ENCODE measurements around the gene DNAJC16.

The DNAJC16 gene

DNA sequence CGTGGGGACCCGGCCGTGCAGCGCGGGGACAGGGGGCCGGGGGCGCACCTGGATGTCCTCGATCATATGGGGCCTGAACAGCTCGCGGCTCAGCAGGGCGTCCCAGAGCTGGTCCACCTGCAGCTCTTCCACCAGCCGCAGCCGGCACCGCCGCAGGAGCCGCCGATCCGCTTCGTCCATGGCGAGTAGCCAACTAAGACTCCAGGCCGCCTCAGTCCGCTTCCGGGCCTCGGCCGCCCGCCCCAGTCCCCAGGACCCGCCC is 2.7 kb upstream of the DNAJC16 start, which contains the start of gene CASP9 (continued):
- TF ChIP-seq, protein P1, sequence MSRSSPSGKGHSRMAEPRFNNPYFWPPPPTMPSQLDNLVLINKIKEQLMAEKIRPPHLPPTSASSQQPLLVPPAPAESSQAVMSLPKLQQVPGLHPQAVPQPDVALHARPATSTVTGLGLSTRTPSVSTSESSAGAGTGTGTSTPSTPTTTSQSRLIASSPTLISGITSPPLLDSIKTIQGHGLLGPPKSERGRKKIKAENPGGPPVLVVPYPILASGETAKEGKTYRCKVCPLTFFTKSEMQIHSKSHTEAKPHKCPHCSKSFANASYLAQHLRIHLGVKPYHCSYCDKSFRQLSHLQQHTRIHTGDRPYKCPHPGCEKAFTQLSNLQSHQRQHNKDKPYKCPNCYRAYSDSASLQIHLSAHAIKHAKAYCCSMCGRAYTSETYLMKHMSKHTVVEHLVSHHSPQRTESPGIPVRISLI (tag by site-specific recombination; IDR thresholded peaks at IDR 0.05), result no peak
- TF ChIP-seq, protein P2, sequence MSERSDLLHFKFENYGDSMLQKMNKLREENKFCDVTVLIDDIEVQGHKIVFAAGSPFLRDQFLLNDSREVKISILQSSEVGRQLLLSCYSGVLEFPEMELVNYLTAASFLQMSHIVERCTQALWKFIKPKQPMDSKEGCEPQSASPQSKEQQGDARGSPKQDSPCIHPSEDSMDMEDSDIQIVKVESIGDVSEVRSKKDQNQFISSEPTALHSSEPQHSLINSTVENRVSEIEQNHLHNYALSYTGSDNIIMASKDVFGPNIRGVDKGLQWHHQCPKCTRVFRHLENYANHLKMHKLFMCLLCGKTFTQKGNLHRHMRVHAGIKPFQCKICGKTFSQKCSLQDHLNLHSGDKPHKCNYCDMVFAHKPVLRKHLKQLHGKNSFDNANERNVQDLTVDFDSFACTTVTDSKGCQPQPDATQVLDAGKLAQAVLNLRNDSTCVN (tag by site-specific recombination; optimal IDR thresholded peaks at IDR 0.05), result peak; percentile 42
- TF ChIP-seq ZNF600 (tag by site-specific recombination; IDR thresholded peaks at IDR 0.05), result peak; percentile 14; the same call in 1 of the 2 replicates
- peak; percentile 87 for TF ChIP-seq ZNF335 (tag by site-specific recombination; conservative IDR thresholded peaks at IDR 0.05)
- no peak for TF ChIP-seq ZNF629 (tag by site-specific recombination; IDR thresholded peaks at IDR 0.05)
- no peak for TF ChIP-seq GFI1B (tag by site-specific recombination; IDR thresholded peaks at IDR 0.05)
- TF ChIP-seq ZNF184 (tag by site-specific recombination; IDR thresholded peaks at IDR 0.05), result no peak
- 0 out of 2 replicates have a peak, but pooled peaks have one; percentile 3 for TF ChIP-seq SP2 (tag by site-specific recombination; IDR thresholded peaks at IDR 0.05)
- no peak for TF ChIP-seq ZNF473 (tag by site-specific recombination; IDR thresholded peaks at IDR 0.05)
- no peak for TF ChIP-seq ZNF248 (tag by site-specific recombination; IDR thresholded peaks at IDR 0.05)
- no peak for TF ChIP-seq OVOL3 (tag by site-specific recombination; IDR thresholded peaks at IDR 0.05)
- peak; percentile 50 for TF ChIP-seq GLIS1 (tag by site-specific recombination; IDR thresholded peaks at IDR 0.05)
- TF ChIP-seq, protein P3, sequence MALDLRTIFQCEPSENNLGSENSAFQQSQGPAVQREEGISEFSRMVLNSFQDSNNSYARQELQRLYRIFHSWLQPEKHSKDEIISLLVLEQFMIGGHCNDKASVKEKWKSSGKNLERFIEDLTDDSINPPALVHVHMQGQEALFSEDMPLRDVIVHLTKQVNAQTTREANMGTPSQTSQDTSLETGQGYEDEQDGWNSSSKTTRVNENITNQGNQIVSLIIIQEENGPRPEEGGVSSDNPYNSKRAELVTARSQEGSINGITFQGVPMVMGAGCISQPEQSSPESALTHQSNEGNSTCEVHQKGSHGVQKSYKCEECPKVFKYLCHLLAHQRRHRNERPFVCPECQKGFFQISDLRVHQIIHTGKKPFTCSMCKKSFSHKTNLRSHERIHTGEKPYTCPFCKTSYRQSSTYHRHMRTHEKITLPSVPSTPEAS (tag by site-specific recombination; IDR thresholded peaks at IDR 0.05), result no peak
- no peak for TF ChIP-seq ZNF146 (tag by site-specific recombination; IDR thresholded peaks at IDR 0.05)
- no peak for TF ChIP-seq ZNF138 (tag by site-specific recombination; IDR thresholded peaks at IDR 0.05; ENCODE audit: borderline replicate concordance)
- no peak for TF ChIP-seq ZXDB (tag by site-specific recombination; IDR thresholded peaks at IDR 0.05)
- TF ChIP-seq, protein P4, sequence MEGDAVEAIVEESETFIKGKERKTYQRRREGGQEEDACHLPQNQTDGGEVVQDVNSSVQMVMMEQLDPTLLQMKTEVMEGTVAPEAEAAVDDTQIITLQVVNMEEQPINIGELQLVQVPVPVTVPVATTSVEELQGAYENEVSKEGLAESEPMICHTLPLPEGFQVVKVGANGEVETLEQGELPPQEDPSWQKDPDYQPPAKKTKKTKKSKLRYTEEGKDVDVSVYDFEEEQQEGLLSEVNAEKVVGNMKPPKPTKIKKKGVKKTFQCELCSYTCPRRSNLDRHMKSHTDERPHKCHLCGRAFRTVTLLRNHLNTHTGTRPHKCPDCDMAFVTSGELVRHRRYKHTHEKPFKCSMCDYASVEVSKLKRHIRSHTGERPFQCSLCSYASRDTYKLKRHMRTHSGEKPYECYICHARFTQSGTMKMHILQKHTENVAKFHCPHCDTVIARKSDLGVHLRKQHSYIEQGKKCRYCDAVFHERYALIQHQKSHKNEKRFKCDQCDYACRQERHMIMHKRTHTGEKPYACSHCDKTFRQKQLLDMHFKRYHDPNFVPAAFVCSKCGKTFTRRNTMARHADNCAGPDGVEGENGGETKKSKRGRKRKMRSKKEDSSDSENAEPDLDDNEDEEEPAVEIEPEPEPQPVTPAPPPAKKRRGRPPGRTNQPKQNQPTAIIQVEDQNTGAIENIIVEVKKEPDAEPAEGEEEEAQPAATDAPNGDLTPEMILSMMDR (tag by site-specific recombination; IDR thresholded peaks at IDR 0.05), result no peak
- TF ChIP-seq, protein P5, sequence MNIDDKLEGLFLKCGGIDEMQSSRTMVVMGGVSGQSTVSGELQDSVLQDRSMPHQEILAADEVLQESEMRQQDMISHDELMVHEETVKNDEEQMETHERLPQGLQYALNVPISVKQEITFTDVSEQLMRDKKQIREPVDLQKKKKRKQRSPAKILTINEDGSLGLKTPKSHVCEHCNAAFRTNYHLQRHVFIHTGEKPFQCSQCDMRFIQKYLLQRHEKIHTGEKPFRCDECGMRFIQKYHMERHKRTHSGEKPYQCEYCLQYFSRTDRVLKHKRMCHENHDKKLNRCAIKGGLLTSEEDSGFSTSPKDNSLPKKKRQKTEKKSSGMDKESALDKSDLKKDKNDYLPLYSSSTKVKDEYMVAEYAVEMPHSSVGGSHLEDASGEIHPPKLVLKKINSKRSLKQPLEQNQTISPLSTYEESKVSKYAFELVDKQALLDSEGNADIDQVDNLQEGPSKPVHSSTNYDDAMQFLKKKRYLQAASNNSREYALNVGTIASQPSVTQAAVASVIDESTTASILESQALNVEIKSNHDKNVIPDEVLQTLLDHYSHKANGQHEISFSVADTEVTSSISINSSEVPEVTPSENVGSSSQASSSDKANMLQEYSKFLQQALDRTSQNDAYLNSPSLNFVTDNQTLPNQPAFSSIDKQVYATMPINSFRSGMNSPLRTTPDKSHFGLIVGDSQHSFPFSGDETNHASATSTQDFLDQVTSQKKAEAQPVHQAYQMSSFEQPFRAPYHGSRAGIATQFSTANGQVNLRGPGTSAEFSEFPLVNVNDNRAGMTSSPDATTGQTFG (tag by site-specific recombination; IDR thresholded peaks at IDR 0.05; ENCODE audit: borderline replicate concordance), result no peak
- 0 out of 2 replicates have a peak, but pooled peaks have one; percentile 40 for TF ChIP-seq KLF16 (tag by site-specific recombination; IDR thresholded peaks at IDR 0.05)
- TF ChIP-seq, protein P6, sequence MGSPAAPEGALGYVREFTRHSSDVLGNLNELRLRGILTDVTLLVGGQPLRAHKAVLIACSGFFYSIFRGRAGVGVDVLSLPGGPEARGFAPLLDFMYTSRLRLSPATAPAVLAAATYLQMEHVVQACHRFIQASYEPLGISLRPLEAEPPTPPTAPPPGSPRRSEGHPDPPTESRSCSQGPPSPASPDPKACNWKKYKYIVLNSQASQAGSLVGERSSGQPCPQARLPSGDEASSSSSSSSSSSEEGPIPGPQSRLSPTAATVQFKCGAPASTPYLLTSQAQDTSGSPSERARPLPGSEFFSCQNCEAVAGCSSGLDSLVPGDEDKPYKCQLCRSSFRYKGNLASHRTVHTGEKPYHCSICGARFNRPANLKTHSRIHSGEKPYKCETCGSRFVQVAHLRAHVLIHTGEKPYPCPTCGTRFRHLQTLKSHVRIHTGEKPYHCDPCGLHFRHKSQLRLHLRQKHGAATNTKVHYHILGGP (tag by site-specific recombination; IDR thresholded peaks at IDR 0.05), result no peak
- peak; percentile 83 for TF ChIP-seq ZIC2 (tag by site-specific recombination; IDR thresholded peaks at IDR 0.05)
- TF ChIP-seq ZNF366 (tag by site-specific recombination; conservative IDR thresholded peaks at IDR 0.05), result no peak
- no peak for TF ChIP-seq ZNF302 (tag by site-specific recombination; IDR thresholded peaks at IDR 0.05; ENCODE audit: low read depth)
- peak; percentile 18; the same call in 1 of the 2 replicates for TF ChIP-seq EGR2 (tag by site-specific recombination; IDR thresholded peaks at IDR 0.05; ENCODE audit: low read depth)
- TF ChIP-seq ZBTB20 (tag by site-specific recombination; IDR thresholded peaks at IDR 0.05), result no peak
- TF ChIP-seq ZNF768 (tag by site-specific recombination; IDR thresholded peaks at IDR 0.05), result no peak
- TF ChIP-seq ZNF404 (tag by site-specific recombination; IDR thresholded peaks at IDR 0.05), result no peak
- TF ChIP-seq YY2 (tag by site-specific recombination; IDR thresholded peaks at IDR 0.05), result no peak
- no peak for TF ChIP-seq ZBTB8A (tag by site-specific recombination; IDR thresholded peaks at IDR 0.05)
- no peak for TF ChIP-seq ZNF843 (tag by site-specific recombination; IDR thresholded peaks at IDR 0.05)
